ENCODE data around the gene RAPGEF5. TPM values are rescaled to one million over a fixed set of nuclear protein-coding genes. Genes with fewer than 3 reads are reported as not detected.

Gene RAPGEF5
- total and polyA plus RNA-seq, 10 of the 15 experiments (the other 5 are each of a cell fraction or from before 2014, with no cell fraction given): 0.38 to 4.0 (median 1.6) TPM; not detected in 1

- no peak overlapping the region for H3K4me2 ChIP-seq (ENCODE audit: control insufficient read depth, insufficient read depth)
- no peaks in the 10 kb centered on the region for H3K36me3 ChIP-seq (ENCODE audit: control insufficient read depth in 2 of 2, insufficient read depth in 2 of 2, low read length in 1 of 2)
- in situ Hi-C loops (cut with MboI) (no loop called here), intact Hi-C loops (cut with micrococcal nuclease; ENCODE audit: unreplicated experiment) (no loop called here)
- CTCF ChIA-PET: no interaction called here
- H4K20me1 ChIP-seq (ENCODE audit: control insufficient read depth, insufficient read depth): no peaks in the 10 kb centered on the region
- H3K4me1 ChIP-seq (ENCODE audit: control insufficient read depth, insufficient read depth, low read length): no peaks in the 10 kb centered on the region
- POLR2A ChIA-PET: interaction anchor here (0.6 kb wide), 1 partner anchor 29 kb away, joined by 3 read pairs; no protein-coding TSS in a partner anchor
- BruUV-seq (replicated peaks): no TSS peak
- H3K9ac ChIP-seq (ENCODE audit: control insufficient read depth, insufficient read depth, low read length): no peak overlapping the region
- RAD21 ChIA-PET (ENCODE audit: unreplicated experiment): no interaction called here
- no peak overlapping the region for H3K27ac ChIP-seq (ENCODE audit: control insufficient read depth, insufficient read depth)
- no peaks in the 10 kb centered on the region for H3K9me3 ChIP-seq (replicated peaks; ENCODE audit: control insufficient read depth, insufficient read depth, low read length)
- H2AFZ ChIP-seq (ENCODE audit: control insufficient read depth, low read depth, low read length): no peak overlapping the region
- H3K27me3 ChIP-seq (replicated peaks in 1 of 2; ENCODE audit: control insufficient read depth in 2 of 2, insufficient read depth in 2 of 2, low read length in 1 of 2): no peaks in the 10 kb centered on the region
- no peak for DNase-seq (ENCODE audit: low read depth, low spot score)
- SMC1A ChIA-PET (ENCODE audit: uncharacterized antibody, unreplicated experiment): no interaction called here
- H3K4me3 ChIP-seq: no peak overlapping the region
- FAIRE-seq: no peak
- peak; percentile 58 for ATAC-seq
- TF ChIP-seq ZNF592 (IDR thresholded peaks at IDR 0.05) (no peak), RAD51 (IDR thresholded peaks at IDR 0.05) (peak; percentile 56; the same call in 1 of the 2 replicates)
- H3K79me2 ChIP-seq (ENCODE audit: control insufficient read depth, insufficient read depth, low read length): no peaks in the 10 kb centered on the region
- 28% methylated on average over 1 of the region's 1 CpG for WGBS (ENCODE audit: insufficient coverage, insufficient replicate concordance, low lambda C conversion rate, missing lambda C conversion rate)
These were observed 101.6 kb downstream of the RAPGEF5 start for GRCh38 chr7:22255342-22255741.

Measured in GM12878 (cell line).